CD4-positive, alpha-beta memory T cell (primary cell): ENCODE results near the gene GKN2. TPM values are rescaled to one million over a fixed set of nuclear protein-coding genes. Genes with fewer than 3 reads are reported as not detected.

ENCODE experiments used
- CTCF ChIA-PET: fragments of 350-600 bp; sonication (Branson Sonifier 250); formaldehyde crosslinking; loops from one replicate; lab custom pipeline; 2021; ENCODE audit warnings: inconsistent platforms; ENCODE audit not compliant: partially characterized antibody; lab: Charles Lee
- POLR2A ChIA-PET: fragments of 350-600 bp; sonication (Branson Sonifier 250); formaldehyde crosslinking; loops from one replicate; lab custom pipeline; 2021; ENCODE audit not compliant: partially characterized antibody; lab: Charles Lee
- DNase-seq, 5 donors: peaks; one replicate each; pipeline versions ENCODE4 v3.0.0 to v3.0.0-alpha.2; 2020 to 2022; ENCODE audit warnings: mixed read lengths in 1 of 5
- H3K27ac ChIP-seq: one replicate; pipeline ENCODE4 v1.7.0; 2013; ENCODE audit warnings: low read depth, low read length
- H3K27me3 ChIP-seq: 2 replicates; pipeline ENCODE4 v1.7.0; 2013; ENCODE audit warnings: mild to moderate bottlenecking, low read length, moderate library complexity; ENCODE audit not compliant: insufficient read depth
- H3K36me3 ChIP-seq: 2 replicates; pipeline ENCODE4 v1.7.0; 2013; ENCODE audit warnings: mild to moderate bottlenecking, low read length, moderate library complexity; ENCODE audit not compliant: insufficient read depth
- H3K4me1 ChIP-seq: 2 replicates; pipeline ENCODE4 v1.7.0; 2013; ENCODE audit warnings: mild to moderate bottlenecking, low read length, moderate library complexity; ENCODE audit not compliant: insufficient read depth
- H3K4me3 ChIP-seq, 2 donors: one replicate each; pipeline ENCODE4 v1.7.0; 2013; ENCODE audit warnings: low read length in 2 of 2, mild to moderate bottlenecking in 1 of 2
- H3K9me3 ChIP-seq, 2 donors: one replicate each; pipeline ENCODE4 v1.7.0; 2013; ENCODE audit warnings: low read length in 2 of 2, control low read depth in 1 of 2; ENCODE audit not compliant: control insufficient read depth in 1 of 2
- H3K27ac Mint-ChIP-seq, 7 donors: one replicate each; pipeline ENCODE4 v1.8.0; 2020 to 2021; ENCODE audit warnings: mixed read lengths in 7 of 7, mild to moderate bottlenecking in 6 of 7, inconsistent platforms in 3 of 7, moderate library complexity in 3 of 7
- H3K27me3 Mint-ChIP-seq, 2 donors: one replicate each; pipeline ENCODE4 v1.8.0; 2020 to 2021; ENCODE audit warnings: mixed read lengths in 2 of 2
- H3K36me3 Mint-ChIP-seq, 2 donors: one replicate each; pipeline ENCODE4 v1.8.0; 2020 to 2021; ENCODE audit warnings: mixed read lengths in 2 of 2, inconsistent platforms in 1 of 2, mild to moderate bottlenecking in 1 of 2
- H3K4me1 Mint-ChIP-seq, 4 donors: one replicate each; pipeline ENCODE4 v1.8.0; 2020 to 2021; ENCODE audit warnings: mixed read lengths in 4 of 4, mild to moderate bottlenecking in 1 of 4
- H3K4me3 Mint-ChIP-seq, 8 donors: one replicate each; pipeline ENCODE4 v1.8.0; 2020 to 2021; ENCODE audit warnings: mixed read lengths in 8 of 8, mild to moderate bottlenecking in 7 of 8, moderate library complexity in 6 of 8, inconsistent platforms in 3 of 8
- H3K9me3 Mint-ChIP-seq, 8 donors: one replicate each; pipeline ENCODE4 v1.8.0; 2020 to 2021; ENCODE audit warnings: mixed read lengths in 8 of 8, mild to moderate bottlenecking in 5 of 8, inconsistent platforms in 3 of 8, moderate library complexity in 1 of 8
- intact Hi-C: fragments of 100-400 bp; cut with micrococcal nuclease; formaldehyde crosslinking; loops from one replicate; pipeline ENCODE4 v1.15.1; 2023
- polyA plus RNA-seq, 2 donors: library from polyadenylated mRNA; unstranded; fragments of 300-500 nt; fragmentation: Illumina TruSeq; gene quantifications; one replicate each; pipeline ENCODE4 v1.2.3, GENCODE V29; 2021
- total RNA-seq, 2 experiments: library from RNA; stranded (reverse); gene quantifications; one replicate each; pipeline ENCODE4 v1.2.3, GENCODE V29; 2021

Gene GKN2
- total and polyA plus RNA-seq, 4 experiments from 2014 or later, result not detected

DNA sequence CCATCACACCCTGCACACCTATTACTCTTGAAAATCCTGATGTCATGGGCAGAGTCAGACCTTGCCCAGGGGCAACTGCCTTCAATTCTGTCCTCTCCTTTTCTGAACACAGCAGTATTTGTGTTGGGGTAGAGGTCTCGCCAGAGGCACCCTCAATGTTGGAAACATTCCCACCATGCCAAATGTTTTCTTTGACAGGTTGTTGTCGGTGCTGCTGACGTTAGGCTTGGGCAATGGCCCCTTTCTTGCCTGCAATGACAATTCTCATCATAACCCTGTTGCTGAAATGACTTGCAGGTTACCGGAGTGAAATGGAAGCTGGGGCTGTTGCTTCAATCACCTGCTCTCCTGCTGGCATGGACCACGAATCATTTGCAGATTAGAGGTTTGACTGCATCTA lies 39.6 kb upstream of the GKN2 start:
- intact Hi-C loops, result no loop called here

DNA sequence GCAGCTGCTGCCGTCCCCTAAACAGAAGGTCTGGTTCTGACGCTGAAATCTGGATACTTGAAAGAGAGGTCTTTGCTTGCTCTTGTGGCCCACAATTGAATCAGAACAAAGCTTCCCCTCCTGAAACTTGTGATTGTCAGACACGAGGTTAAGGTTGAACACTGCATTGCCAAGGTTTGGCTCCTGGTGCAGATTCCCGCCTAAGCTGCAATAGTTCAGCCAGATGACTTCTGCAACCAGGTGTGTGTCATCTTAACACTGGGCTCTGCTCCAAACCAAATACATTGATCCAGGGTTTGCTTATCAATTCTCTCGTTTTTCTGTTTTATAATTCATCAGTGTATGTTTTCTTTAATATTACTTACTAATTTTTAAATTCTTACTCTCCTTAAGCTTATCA lies 36.3 kb upstream of the GKN2 start:
- intact Hi-C loops, result no loop called here
- Mint-ChIP-seq H3K27ac (no peak overlapping the region), H3K36me3 (no peaks in the 10 kb centered on the region), H3K9me3 (peaks cover 0 to 3% (median 0%) of the 10 kb centered on the region in 8 donors), H3K4me3 (no peak overlapping the region), H3K27me3 (peaks cover 6 to 12% of the 10 kb centered on the region in 2 donors), H3K4me1 (no peaks in the 10 kb centered on the region)
- DNase-seq, result no peak
- Histone ChIP-seq H3K9me3 (no peaks in the 10 kb centered on the region), H3K4me1 (no peaks in the 10 kb centered on the region), H3K4me3 (no peak overlapping the region), H3K36me3 (no peaks in the 10 kb centered on the region), H3K27me3 (no peaks in the 10 kb centered on the region), H3K27ac (no peak overlapping the region)
- POLR2A ChIA-PET, result no interaction called here
- CTCF ChIA-PET, result no interaction called here

More for the DNA sequence above, 39.6 kb upstream of the GKN2 start:
- H3K27ac ChIP-seq, result no peak overlapping the region
- no peaks in the 10 kb centered on the region for H3K9me3 ChIP-seq
- POLR2A ChIA-PET, result no interaction called here
- Mint-ChIP-seq H3K9me3 (no peaks in the 10 kb centered on the region), H3K4me3 (no peak overlapping the region), H3K36me3 (no peaks in the 10 kb centered on the region), H3K27me3 (peaks cover 11 to 16% of the 10 kb centered on the region in 2 donors), H3K27ac (no peak overlapping the region), H3K4me1 (no peaks in the 10 kb centered on the region)
- CTCF ChIA-PET, result no interaction called here
- H3K36me3 ChIP-seq, result no peaks in the 10 kb centered on the region
- H3K4me3 ChIP-seq, result no peak overlapping the region
- peaks cover 4% of the 10 kb centered on the region for H3K27me3 ChIP-seq
- no peaks in the 10 kb centered on the region for H3K4me1 ChIP-seq
- DNase-seq, result no peak

- ChIA-PET POLR2A (no interaction called here), CTCF (no interaction called here)
- Histone ChIP-seq H3K27me3 (no peaks in the 10 kb centered on the region), H3K9me3 (no peaks in the 10 kb centered on the region), H3K4me1 (no peaks in the 10 kb centered on the region), H3K27ac (no peak overlapping the region), H3K36me3 (no peaks in the 10 kb centered on the region), H3K4me3 (no peak overlapping the region)
- H3K27me3 Mint-ChIP-seq, result peaks cover 6 to 11% of the 10 kb centered on the region in 2 donors
- no peak for DNase-seq
- no peak overlapping the region for H3K27ac Mint-ChIP-seq
- H3K36me3 Mint-ChIP-seq, result no peaks in the 10 kb centered on the region
- intact Hi-C loops, result no loop called here
- no peak overlapping the region for H3K4me3 Mint-ChIP-seq
- H3K4me1 Mint-ChIP-seq, result no peaks in the 10 kb centered on the region
- H3K9me3 Mint-ChIP-seq, result peaks cover 0 to 3% (median 0%) of the 10 kb centered on the region in 8 donors
These were observed 34.4 kb upstream of the GKN2 start for GRCh38 chr2:68987021-68987503.

- peaks cover 0 to 3% (median 0%) of the 10 kb centered on the region in 8 donors for H3K9me3 Mint-ChIP-seq
- peaks cover 15% of the 10 kb centered on the region for H3K27me3 ChIP-seq
- H3K27ac Mint-ChIP-seq, result no peak overlapping the region
- intact Hi-C loops, result no loop called here
- H3K4me1 Mint-ChIP-seq, result no peaks in the 10 kb centered on the region
- POLR2A ChIA-PET, result no interaction called here
- H3K4me1 ChIP-seq, result no peaks in the 10 kb centered on the region
- H3K4me3 Mint-ChIP-seq, result no peak overlapping the region
- H3K36me3 Mint-ChIP-seq, result no peaks in the 10 kb centered on the region
- no peaks in the 10 kb centered on the region for H3K9me3 ChIP-seq
- H3K27ac ChIP-seq, result no peak overlapping the region
- H3K36me3 ChIP-seq, result no peaks in the 10 kb centered on the region
- CTCF ChIA-PET, result no interaction called here
- DNase-seq, result no peak
- peaks cover 16 to 22% of the 10 kb centered on the region in 2 donors for H3K27me3 Mint-ChIP-seq
- H3K4me3 ChIP-seq, result no peak overlapping the region
These were observed 28.3 kb upstream of the GKN2 start for GRCh38 chr2:68980956-68981355.

- no peaks in the 10 kb centered on the region for H3K4me1 ChIP-seq
- H3K27ac Mint-ChIP-seq, result peak overlapping the region in 1 of 7 donors; percentile 57
- H3K4me3 Mint-ChIP-seq, result no peak overlapping the region
- ChIA-PET CTCF (no interaction called here), POLR2A (no interaction called here)
- peaks cover 0 to 2% (median 0%) of the 10 kb centered on the region in 8 donors for H3K9me3 Mint-ChIP-seq
- no peaks in the 10 kb centered on the region for H3K9me3 ChIP-seq
- no peaks in the 10 kb centered on the region for H3K36me3 ChIP-seq
- peaks cover 20% of the 10 kb centered on the region for H3K27me3 ChIP-seq
- H3K4me3 ChIP-seq, result no peak overlapping the region
- DNase-seq, result no peak
- H3K4me1 Mint-ChIP-seq, result no peaks in the 10 kb centered on the region
- peaks cover 19 to 33% of the 10 kb centered on the region in 2 donors for H3K27me3 Mint-ChIP-seq
- H3K36me3 Mint-ChIP-seq, result no peaks in the 10 kb centered on the region
- intact Hi-C loops, result no loop called here
- H3K27ac ChIP-seq, result no peak overlapping the region
These were observed 25.4 kb upstream of the GKN2 start for GRCh38 chr2:68978098-68978497.

DNA sequence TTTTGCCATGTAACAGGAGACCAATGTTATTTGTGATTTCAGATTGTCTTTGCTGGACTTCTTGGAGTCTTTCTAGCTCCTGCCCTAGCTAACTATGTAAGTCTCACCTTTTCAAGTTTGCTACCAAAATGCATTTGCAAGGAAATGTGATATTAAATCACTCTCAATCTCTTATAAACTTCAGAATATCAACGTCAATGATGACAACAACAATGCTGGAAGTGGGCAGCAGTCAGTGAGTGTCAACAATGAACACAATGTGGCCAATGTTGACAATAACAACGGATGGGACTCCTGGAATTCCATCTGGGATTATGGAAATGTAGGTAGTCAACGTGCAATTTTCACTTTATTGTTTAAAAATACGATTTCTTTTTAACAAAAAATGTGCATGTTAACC lies 24.8 kb upstream of the GKN2 start:
- Histone ChIP-seq H3K36me3 (no peaks in the 10 kb centered on the region), H3K9me3 (no peaks in the 10 kb centered on the region), H3K4me3 (no peak overlapping the region), H3K27ac (no peak overlapping the region), H3K4me1 (no peaks in the 10 kb centered on the region), H3K27me3 (peaks cover 20% of the 10 kb centered on the region)
- Mint-ChIP-seq H3K4me3 (no peak overlapping the region), H3K27ac (no peak overlapping the region), H3K9me3 (peaks cover 0 to 2% (median 0%) of the 10 kb centered on the region in 8 donors), H3K4me1 (no peaks in the 10 kb centered on the region), H3K36me3 (no peaks in the 10 kb centered on the region), H3K27me3 (peaks cover 19 to 33% of the 10 kb centered on the region in 2 donors)
- intact Hi-C loops, result no loop called here
- DNase-seq, result no peak
- ChIA-PET POLR2A (no interaction called here), CTCF (no interaction called here)

GRCh38 chr2:68975844-68976243 lies 23.2 kb upstream of the GKN2 start:
- no peaks in the 10 kb centered on the region for H3K4me1 Mint-ChIP-seq
- DNase-seq, result no peak
- peaks cover 16 to 31% of the 10 kb centered on the region in 2 donors for H3K27me3 Mint-ChIP-seq
- H3K9me3 Mint-ChIP-seq, result peaks cover 0 to 2% (median 0%) of the 10 kb centered on the region in 8 donors
- Histone ChIP-seq H3K4me1 (no peaks in the 10 kb centered on the region), H3K9me3 (no peaks in the 10 kb centered on the region), H3K4me3 (no peak overlapping the region), H3K27me3 (peaks cover 20% of the 10 kb centered on the region), H3K27ac (no peak overlapping the region), H3K36me3 (no peaks in the 10 kb centered on the region)
- H3K4me3 Mint-ChIP-seq, result no peak overlapping the region
- no peak overlapping the region for H3K27ac Mint-ChIP-seq
- POLR2A ChIA-PET, result no interaction called here
- H3K36me3 Mint-ChIP-seq, result no peaks in the 10 kb centered on the region
- CTCF ChIA-PET, result interaction anchor here (2.0 kb wide), 1 partner anchor 33 kb away, joined by 6 read pairs; no protein-coding TSS in a partner anchor
- intact Hi-C loops, result no loop called here
